ENCODE measurements around the gene ANO10. TPM values are rescaled to one million over a fixed set of nuclear protein-coding genes. Genes with fewer than 3 reads are reported as not detected.

ANO10 gene
- total and polyA plus RNA-seq, 8 donors: 30.3 to 52.2 (median 35.4) TPM

- Histone ChIP-seq H3K4me1 (no peaks in the 10 kb centered on the region), H3K27ac (no peak overlapping the region), H3K36me3 (no peaks in the 10 kb centered on the region), H3K27me3 (no peaks in the 10 kb centered on the region), H3K4me3 (no peak overlapping the region), H3K9me3 (no peaks in the 10 kb centered on the region)
- intact Hi-C loops (cut with DNase I): no loop called here
- TF ChIP-seq CTCF (IDR thresholded peaks at IDR 0.05): no peak
- DNase-seq (no peak), ATAC-seq (no peak)
Measured at GRCh38 chr3:43410592-43410991, 211.2 kb downstream of the ANO10 start.

GRCh38 chr3:43409506-43409905 is 212.3 kb downstream of the ANO10 start:
- Histone ChIP-seq H3K4me1 (no peaks in the 10 kb centered on the region), H3K36me3 (no peaks in the 10 kb centered on the region), H3K9me3 (no peaks in the 10 kb centered on the region), H3K27me3 (no peaks in the 10 kb centered on the region), H3K27ac (no peak overlapping the region), H3K4me3 (no peak overlapping the region)
- DNase-seq (peak in 1 of 4 donors; percentile 42), ATAC-seq (no peak)
- intact Hi-C loops (cut with DNase I): no loop called here
- TF ChIP-seq CTCF (IDR thresholded peaks at IDR 0.05): no peak

GRCh38 chr3:43406643-43407023 is 215.2 kb downstream of the ANO10 start:
- ATAC-seq: no peak
- H3K27ac ChIP-seq: no peak overlapping the region
- intact Hi-C loops (cut with DNase I): no loop called here

GRCh38 chr3:43405888-43406642 is 215.7 kb downstream of the ANO10 start:
- H3K4me1 ChIP-seq: no peaks in the 10 kb centered on the region
- DNase-seq (peak in 2 of 4 donors; percentile 52 to 54), ATAC-seq (peak; percentile 55)
- intact Hi-C loops (cut with DNase I): no loop called here
- no peak overlapping the region for H3K4me3 ChIP-seq
- peak overlapping the region in 1 of 2 donors; percentile 5 for H3K27ac ChIP-seq
- H3K27me3 ChIP-seq: no peaks in the 10 kb centered on the region
- no peak for TF ChIP-seq CTCF (IDR thresholded peaks at IDR 0.05)
- H3K36me3 ChIP-seq: no peaks in the 10 kb centered on the region
- H3K9me3 ChIP-seq: no peaks in the 10 kb centered on the region

More at GRCh38 chr3:43406643-43407023, 215.2 kb downstream of the ANO10 start:
- no peaks in the 10 kb centered on the region for H3K27me3 ChIP-seq
- H3K36me3 ChIP-seq: no peaks in the 10 kb centered on the region
- no peak for TF ChIP-seq CTCF (IDR thresholded peaks at IDR 0.05)
- no peaks in the 10 kb centered on the region for H3K9me3 ChIP-seq
- no peak overlapping the region for H3K4me3 ChIP-seq
- H3K4me1 ChIP-seq: no peaks in the 10 kb centered on the region
- DNase-seq: no peak

- no peak overlapping the region for H3K4me3 ChIP-seq
- no peak overlapping the region for H3K27ac ChIP-seq
- no peaks in the 10 kb centered on the region for H3K27me3 ChIP-seq
- peak in 2 of 4 donors; percentile 51 to 55 for DNase-seq
- no peak for TF ChIP-seq CTCF (IDR thresholded peaks at IDR 0.05)
- no peaks in the 10 kb centered on the region for H3K9me3 ChIP-seq
- H3K36me3 ChIP-seq: no peaks in the 10 kb centered on the region
- H3K4me1 ChIP-seq: no peaks in the 10 kb centered on the region
- no peak for ATAC-seq
- intact Hi-C loops (cut with DNase I): no loop called here
Measured at GRCh38 chr3:43400781-43401730, 220.8 kb downstream of the ANO10 start.

Data from left lung (tissue), 10 donors.